ENCODE results near the gene DPP7. TPM values are rescaled to one million over a fixed set of nuclear protein-coding genes. Genes with fewer than 3 reads are reported as not detected.

Gene DPP7
- polyA plus RNA-seq, 1 of the 3 experiments (the other 2 are of a cell fraction) = 127 TPM

GRCh38 chr9:137157618-137158415 is 43.3 kb upstream of the DPP7 start:
- Histone ChIP-seq H3K27me3 (ENCODE audit: insufficient read depth) (no peaks in the 10 kb centered on the region), H3K9me3 (no peaks in the 10 kb centered on the region), H3K36me3 (replicated peaks in 1 of 2; ENCODE audit: control insufficient read depth in 1 of 2, insufficient read depth in 2 of 2, low read length in 1 of 2) (no peaks in the 10 kb centered on the region), H3K27ac (ENCODE audit: low read depth in 2 of 2, low read length in 1 of 2) (no peak overlapping the region), H3K79me2 (ENCODE audit: insufficient read depth) (no peaks in the 10 kb centered on the region), H4K20me1 (ENCODE audit: insufficient read depth) (no peaks in the 10 kb centered on the region), H3K4me3 (ENCODE audit: low read depth in 2 of 2, low read length in 1 of 2) (no peak overlapping the region), H3K4me1 (ENCODE audit: control insufficient read depth in 1 of 2, insufficient read depth in 2 of 2, low read depth in 1 of 2, low read length in 1 of 2) (peaks cover 0 to 3% of the 10 kb centered on the region in 2 experiments; a peak in 1 of 4 replicates), H3K9ac (no peak overlapping the region), H3F3A (replicated peaks; ENCODE audit: insufficient read depth) (no peaks in the 10 kb centered on the region), H3K4me2 (no peak overlapping the region), H3K9me2 (no peaks in the 10 kb centered on the region), H2AFZ (ENCODE audit: low read depth) (no peak overlapping the region)
- ChIA-PET CTCF (interaction anchor here (1.0 to 1.5 kb wide), 3 partner anchors 14 to 79 kb away, joined by 3 to 5 read pairs (median 4); partner anchors contain the start of genes RNF224 and TMEM210), POLR2A (interaction anchor here (0.7 kb wide), 1 partner anchor 395 kb away, joined by 3 read pairs; no protein-coding TSS in a partner anchor)
- DNase-seq = no peak
- 52% methylated on average over 12 of the region's 19 CpGs for WGBS (ENCODE audit: low lambda C conversion rate)
- no peak for TF ChIP-seq ELF1 (IDR thresholded peaks at IDR 0.05)
- TF ChIP-seq GABPA (IDR thresholded peaks at IDR 0.05; ENCODE audit: low read depth) = no peak
- TF ChIP-seq MAX (IDR thresholded peaks at IDR 0.05; ENCODE audit: low read depth) = no peak
- no peak for TF ChIP-seq NFIC (IDR thresholded peaks at IDR 0.05; ENCODE audit: borderline replicate concordance)
- no peak for TF ChIP-seq FOXM1 (IDR thresholded peaks at IDR 0.05; ENCODE audit: low read depth)
- no peak for TF ChIP-seq RAD21 (IDR thresholded peaks at IDR 0.05; ENCODE audit: low read length)
- TF ChIP-seq SIN3A (IDR thresholded peaks at IDR 0.05; ENCODE audit: borderline replicate concordance, low read depth, low read length) = no peak
- TF ChIP-seq NRF1 (IDR thresholded peaks at IDR 0.05; ENCODE audit: low read depth, low read length) = no peak
- no peak for TF ChIP-seq MXI1 (IDR thresholded peaks at IDR 0.05; ENCODE audit: low read depth, low read length)
- TF ChIP-seq POLR2AphosphoS5 (IDR thresholded peaks at IDR 0.05; ENCODE audit: low read depth, low read length) = no peak
- TF ChIP-seq USF2 (IDR thresholded peaks at IDR 0.05; ENCODE audit: borderline replicate concordance, low read depth, low read length) = no peak
- TF ChIP-seq YY1 (IDR thresholded peaks at IDR 0.05; ENCODE audit: low read depth) = no peak
- TF ChIP-seq TEAD4 (IDR thresholded peaks at IDR 0.05; ENCODE audit: borderline replicate concordance, insufficient read depth) = no peak

- Histone ChIP-seq H3K9me3 (no peaks in the 10 kb centered on the region), H3K27me3 (ENCODE audit: insufficient read depth) (no peaks in the 10 kb centered on the region), H3K79me2 (ENCODE audit: insufficient read depth) (no peaks in the 10 kb centered on the region), H3K9me2 (no peaks in the 10 kb centered on the region), H3K4me1 (ENCODE audit: control insufficient read depth in 1 of 2, insufficient read depth in 2 of 2, low read depth in 1 of 2, low read length in 1 of 2) (peaks cover 0 to 3% of the 10 kb centered on the region in 2 experiments; a peak in 1 of 4 replicates), H3K4me2 (no peak overlapping the region), H3K36me3 (replicated peaks in 1 of 2; ENCODE audit: control insufficient read depth in 1 of 2, insufficient read depth in 2 of 2, low read length in 1 of 2) (no peaks in the 10 kb centered on the region), H2AFZ (ENCODE audit: low read depth) (no peak overlapping the region), H4K20me1 (ENCODE audit: insufficient read depth) (no peaks in the 10 kb centered on the region), H3K9ac (no peak overlapping the region), H3K27ac (ENCODE audit: low read depth in 2 of 2, low read length in 1 of 2) (no peak overlapping the region), H3K4me3 (ENCODE audit: low read depth in 2 of 2, low read length in 1 of 2) (no peak overlapping the region), H3F3A (replicated peaks; ENCODE audit: insufficient read depth) (no peaks in the 10 kb centered on the region)
- no peak for TF ChIP-seq CHD2 (IDR thresholded peaks at IDR 0.05; ENCODE audit: low read length, partially characterized antibody)
- TF ChIP-seq RAD21 (IDR thresholded peaks at IDR 0.05; ENCODE audit: low read length) = no peak
- no peak for TF ChIP-seq NRF1 (IDR thresholded peaks at IDR 0.05; ENCODE audit: low read depth, low read length)
- no peak for TF ChIP-seq USF1 (IDR thresholded peaks at IDR 0.05; ENCODE audit: borderline replicate concordance, low read depth)
- no peak for TF ChIP-seq USF2 (IDR thresholded peaks at IDR 0.05; ENCODE audit: borderline replicate concordance, low read depth, low read length)
- TF ChIP-seq TEAD4 (IDR thresholded peaks at IDR 0.05; ENCODE audit: borderline replicate concordance, insufficient read depth) = no peak
- no peak for TF ChIP-seq JUND (IDR thresholded peaks at IDR 0.05)
- no peak for TF ChIP-seq ZBTB33 (IDR thresholded peaks at IDR 0.05; ENCODE audit: borderline replicate concordance, low read depth)
- no peak for TF ChIP-seq MAX (IDR thresholded peaks at IDR 0.05; ENCODE audit: low read depth)
- TF ChIP-seq GATA2 (CRISPR knock-in tag; IDR thresholded peaks at IDR 0.05) = no peak
- no peak for TF ChIP-seq ELF1 (IDR thresholded peaks at IDR 0.05)
- TF ChIP-seq SIN3A (IDR thresholded peaks at IDR 0.05; ENCODE audit: borderline replicate concordance, low read depth, low read length) = no peak
- ChIA-PET POLR2A (interaction anchor here (0.7 kb wide), 1 partner anchor 394 kb away, joined by 3 read pairs; no protein-coding TSS in a partner anchor), CTCF (interaction anchor here (0.6 to 1.2 kb wide), 2 partner anchors 32 to 80 kb away, joined by 3 to 5 read pairs; partner anchors contain the start of genes ANAPC2 and SSNA1)
- whole genome bisulfite sequencing (ENCODE audit: low lambda C conversion rate) = 82% methylated on average over 35 of the region's 65 CpGs
- peak; percentile 88 for DNase-seq
Observed at GRCh38 chr9:137156567-137157375, 42.2 kb upstream of the DPP7 start.

Measured in SK-N-SH (cell line).